GM18508 (cell line): ENCODE measurements around the gene MYH15.
A peak's percentile ranks its signal among the peaks of the same experiment; 100 is the strongest.

Experiments used
- ATAC-seq: cut with Tn5 transposase; IDR thresholded peaks from one replicate; pipeline ENCODE4 v1.9.1; 2021; ENCODE audit warnings: moderate number of reproducible peaks; ENCODE audit not compliant: insufficient read depth, unreplicated experiment

Gene MYH15

GRCh38 chr3:108345492-108346205 lies 164.7 kb downstream of the MYH15 start:
- ATAC-seq: no peak

- no peak for ATAC-seq
Observed at GRCh38 chr3:108343491-108343890, 166.9 kb downstream of the MYH15 start.

DNA sequence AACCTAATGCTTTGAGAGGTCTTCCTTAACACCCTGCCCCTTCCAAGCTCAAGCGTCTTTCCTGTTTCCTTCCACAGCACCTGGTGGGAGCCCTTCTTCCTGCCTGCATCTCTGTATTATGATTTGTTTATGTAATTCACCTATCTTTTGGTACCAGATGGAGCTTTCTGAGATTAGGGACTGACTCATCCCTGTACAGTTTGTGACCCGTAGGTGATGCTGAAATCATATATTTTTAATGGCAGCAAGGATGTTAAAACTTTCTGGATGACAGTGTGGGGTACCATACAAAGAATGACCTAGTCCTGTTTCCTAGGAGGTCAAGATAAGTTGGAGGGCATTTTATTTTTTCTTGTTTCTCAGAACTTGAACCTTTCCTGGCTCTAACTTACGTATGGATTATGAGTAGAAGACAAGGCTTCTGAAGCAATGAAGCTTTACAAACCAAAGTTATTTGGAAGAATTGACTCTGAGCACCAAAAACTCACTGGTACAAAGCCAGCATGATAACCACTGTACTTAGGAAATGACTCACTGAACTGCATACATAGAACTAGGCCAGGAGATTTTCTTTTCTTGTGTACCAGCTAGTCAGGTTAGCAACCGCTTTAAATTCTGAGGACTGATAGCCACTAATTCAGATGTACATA lies 167.4 kb downstream of the MYH15 start:
- peak; percentile 60 for ATAC-seq

- no peak for ATAC-seq
Observed at GRCh38 chr3:108341911-108342310, 168.5 kb downstream of the MYH15 start.

DNA sequence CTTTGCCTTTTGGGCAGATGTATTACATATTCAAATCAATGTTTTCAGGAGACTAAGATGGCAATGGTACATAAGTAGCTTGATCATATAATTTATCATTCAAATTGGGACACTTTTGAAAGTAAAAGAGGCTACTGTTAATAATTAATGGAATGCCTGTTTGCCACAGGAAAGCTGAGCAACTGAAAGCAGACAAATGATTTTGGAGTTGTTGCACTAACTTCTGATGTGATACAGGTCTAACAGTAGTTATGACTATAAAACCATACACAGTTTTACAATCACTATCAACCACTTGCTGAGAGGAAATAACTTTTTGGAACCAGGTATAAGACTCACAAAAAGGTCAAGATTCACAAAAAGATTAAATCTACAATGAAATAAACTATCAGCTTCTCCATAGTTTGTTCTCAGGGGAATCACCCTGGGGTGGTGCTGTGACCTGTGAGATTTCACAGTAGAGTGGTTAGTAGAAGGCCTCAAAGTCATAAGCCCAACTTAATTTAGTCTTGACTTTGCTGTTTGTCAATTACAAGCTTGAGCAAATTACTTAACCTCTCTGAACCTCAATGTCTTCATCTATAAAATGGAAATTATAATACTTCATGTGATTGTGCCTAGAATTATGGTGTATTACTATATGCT lies 171.4 kb downstream of the MYH15 start:
- ATAC-seq: no peak

GRCh38 chr3:108334701-108335100 lies 175.7 kb downstream of the MYH15 start:
- no peak for ATAC-seq

DNA sequence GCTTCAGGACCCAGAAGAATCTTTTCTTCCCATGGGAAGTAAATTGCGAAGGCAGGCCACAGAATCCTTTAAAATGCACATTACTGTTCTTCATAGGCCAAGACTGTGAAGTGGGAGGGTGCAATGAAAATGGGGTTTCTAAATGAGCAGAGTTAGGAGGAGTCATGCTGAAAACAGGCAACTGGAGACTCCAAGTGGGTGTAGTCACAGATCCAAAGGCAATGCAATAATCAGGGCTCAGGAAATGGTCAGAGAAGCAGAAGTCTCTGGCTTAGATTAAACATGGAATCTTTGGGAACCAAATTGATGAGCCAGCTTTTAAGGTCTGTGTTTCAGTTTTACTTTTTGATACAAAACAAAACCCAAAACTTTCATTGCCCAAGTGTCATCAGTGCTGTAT lies 176.4 kb downstream of the MYH15 start:
- ATAC-seq: no peak

DNA sequence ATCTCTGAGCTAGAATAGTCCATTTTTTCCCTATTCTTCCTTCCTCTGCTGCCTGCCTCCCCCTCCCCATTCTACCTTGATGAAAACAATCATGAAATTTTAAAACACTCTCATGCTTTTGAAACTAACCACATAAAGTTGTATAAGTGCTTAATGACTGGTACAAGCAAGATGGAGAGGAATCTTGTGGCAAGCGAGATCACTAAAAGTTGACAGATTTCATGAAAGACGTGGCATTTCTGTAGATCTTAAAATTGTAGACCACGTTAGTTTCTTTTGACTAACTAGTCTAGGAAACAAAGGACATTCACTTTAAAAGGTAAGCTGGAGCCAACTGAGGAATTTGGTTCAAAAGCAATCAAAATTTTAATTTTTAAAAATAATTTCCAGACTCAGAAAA lies 178.6 kb downstream of the MYH15 start:
- ATAC-seq: no peak
